Activated T-helper 17 cell treated with anti-CD3 and anti-CD28 coated beads, Interleukin-2, amount 50 U/mL, for 72 hours (primary cell): Measurements from ENCODE around the gene TAF11L13. TPM values are rescaled to one million over a fixed set of nuclear protein-coding genes. Genes with fewer than 3 reads are reported as not detected.
"Not testable (repeated sequence)": the region's sequence is repeated elsewhere in the genome, so short reads cannot be mapped to it uniquely, and the experiment has no call there.

ENCODE experiments used
- ATAC-seq: fragments of 150-1000 bp; cut with Tn5 transposase; replicated peaks from 2 replicates; pipeline ENCODE4 v1.10.0; 2021; ENCODE audit warnings: mild to moderate bottlenecking, moderate library complexity
- H3K27ac Mint-ChIP-seq: one replicate; pipeline ENCODE4 v1.8.0; 2022; ENCODE audit warnings: mixed read lengths
- H3K27me3 Mint-ChIP-seq: one replicate; pipeline ENCODE4 v1.8.0; 2022; ENCODE audit warnings: mixed read lengths
- H3K36me3 Mint-ChIP-seq: one replicate; pipeline ENCODE4 v1.8.0; 2022; ENCODE audit warnings: low read depth, mild to moderate bottlenecking, mixed read lengths
- H3K4me1 Mint-ChIP-seq: one replicate; pipeline ENCODE4 v1.8.0; 2022; ENCODE audit warnings: mixed read lengths
- H3K4me3 Mint-ChIP-seq: one replicate; pipeline ENCODE4 v1.8.0; 2022; ENCODE audit warnings: mild to moderate bottlenecking, mixed read lengths
- H3K9me3 Mint-ChIP-seq: one replicate; pipeline ENCODE4 v1.8.0; 2022; ENCODE audit warnings: mixed read lengths
- total RNA-seq, 2 donors: library from RNA; stranded (reverse); gene quantifications; one replicate each; pipeline ENCODE4 v1.2.3, GENCODE V29; 2022

Gene TAF11L13
- total RNA-seq = not detected

GRCh38 chr5:17631788-17632187, at the start of gene TAF11L13:
Gene TAF11L13, plus strand, starts transcription at chr5:17632088.
- H3K4me3 Mint-ChIP-seq, H3K27me3 Mint-ChIP-seq, ATAC-seq, H3K27ac Mint-ChIP-seq, H3K36me3 Mint-ChIP-seq, H3K4me1 Mint-ChIP-seq: not testable (repeated sequence)
- H3K9me3 Mint-ChIP-seq = peaks cover 10% of the 10 kb centered on the region

- H3K4me1 Mint-ChIP-seq, H3K36me3 Mint-ChIP-seq, H3K27ac Mint-ChIP-seq, ATAC-seq, H3K27me3 Mint-ChIP-seq, H3K4me3 Mint-ChIP-seq, H3K9me3 Mint-ChIP-seq: not testable (repeated sequence)
These were observed 46.2 kb upstream of the TAF11L13 start, which contains the start of gene TAF11L7 for GRCh38 chr5:17585658-17586057. Gene TAF11L7, minus strand, starts transcription at chr5:17585758.

GRCh38 chr5:17590860-17591259, 41.0 kb upstream of the TAF11L13 start, which contains the start of gene TAF11L8:
Gene TAF11L8, minus strand, starts transcription at chr5:17590960.
- not testable (repeated sequence) for H3K4me3 Mint-ChIP-seq, H3K4me1 Mint-ChIP-seq, H3K27ac Mint-ChIP-seq, ATAC-seq, H3K9me3 Mint-ChIP-seq, H3K36me3 Mint-ChIP-seq, H3K27me3 Mint-ChIP-seq

GRCh38 chr5:17594255-17594654, 37.6 kb upstream of the TAF11L13 start, which contains the start of gene TAF11L9:
Gene TAF11L9, minus strand, starts transcription at chr5:17594394.
- H3K27ac Mint-ChIP-seq, H3K27me3 Mint-ChIP-seq, H3K9me3 Mint-ChIP-seq, H3K4me3 Mint-ChIP-seq, H3K36me3 Mint-ChIP-seq, H3K4me1 Mint-ChIP-seq, ATAC-seq: not testable (repeated sequence)

- not testable (repeated sequence) for ATAC-seq, H3K27me3 Mint-ChIP-seq, H3K9me3 Mint-ChIP-seq, H3K27ac Mint-ChIP-seq, H3K4me1 Mint-ChIP-seq, H3K36me3 Mint-ChIP-seq, H3K4me3 Mint-ChIP-seq
These were observed 34.2 kb upstream of the TAF11L13 start, which contains the start of gene TAF11L10 for GRCh38 chr5:17597728-17598127. Gene TAF11L10, minus strand, starts transcription at chr5:17597828.

GRCh38 chr5:17603880-17604279, 28.0 kb upstream of the TAF11L13 start, which contains the start of gene TAF11L11:
Gene TAF11L11, plus strand, starts transcription at chr5:17604183.
- not testable (repeated sequence) for H3K4me1 Mint-ChIP-seq, H3K27ac Mint-ChIP-seq, ATAC-seq, H3K4me3 Mint-ChIP-seq, H3K9me3 Mint-ChIP-seq, H3K36me3 Mint-ChIP-seq, H3K27me3 Mint-ChIP-seq

GRCh38 chr5:17604951-17605350, 26.9 kb upstream of the TAF11L13 start:
- Mint-ChIP-seq H3K9me3 (peaks cover 6% of the 10 kb centered on the region), H3K27me3 (no peaks in the 10 kb centered on the region), H3K4me1 (no peaks in the 10 kb centered on the region), H3K4me3 (no peak overlapping the region), H3K36me3 (no peaks in the 10 kb centered on the region), H3K27ac (no peak overlapping the region)
- no peak for ATAC-seq

- H3K27ac Mint-ChIP-seq, H3K4me3 Mint-ChIP-seq, H3K4me1 Mint-ChIP-seq, ATAC-seq, H3K9me3 Mint-ChIP-seq, H3K36me3 Mint-ChIP-seq, H3K27me3 Mint-ChIP-seq: not testable (repeated sequence)
These were observed 24.4 kb upstream of the TAF11L13 start for GRCh38 chr5:17607461-17607860.

GRCh38 chr5:17610092-17610491, 21.8 kb upstream of the TAF11L13 start, which contains the start of gene TAF11L12:
Gene TAF11L12, plus strand, starts transcription at chr5:17610392.
- H3K27me3 Mint-ChIP-seq, H3K27ac Mint-ChIP-seq, H3K9me3 Mint-ChIP-seq, ATAC-seq, H3K36me3 Mint-ChIP-seq, H3K4me1 Mint-ChIP-seq, H3K4me3 Mint-ChIP-seq: not testable (repeated sequence)

GRCh38 chr5:17614872-17615605, 16.8 kb upstream of the TAF11L13 start:
- Mint-ChIP-seq H3K4me3 (no peak overlapping the region), H3K27me3 (no peaks in the 10 kb centered on the region), H3K27ac (no peak overlapping the region), H3K36me3 (no peaks in the 10 kb centered on the region), H3K9me3 (peaks cover 7% of the 10 kb centered on the region), H3K4me1 (no peaks in the 10 kb centered on the region)
- no peak for ATAC-seq

GRCh38 chr5:17619354-17619753, 12.5 kb upstream of the TAF11L13 start:
- Mint-ChIP-seq H3K4me1 (no peaks in the 10 kb centered on the region), H3K4me3 (no peak overlapping the region), H3K9me3 (peaks cover 10% of the 10 kb centered on the region), H3K27me3 (no peaks in the 10 kb centered on the region), H3K36me3 (no peaks in the 10 kb centered on the region), H3K27ac (no peak overlapping the region)
- ATAC-seq = no peak

GRCh38 chr5:17620627-17621026, 11.3 kb upstream of the TAF11L13 start:
- Mint-ChIP-seq H3K36me3 (no peaks in the 10 kb centered on the region), H3K4me3 (no peak overlapping the region), H3K9me3 (peaks cover 10% of the 10 kb centered on the region), H3K4me1 (no peaks in the 10 kb centered on the region), H3K27ac (no peak overlapping the region), H3K27me3 (no peaks in the 10 kb centered on the region)
- ATAC-seq = no peak

- Mint-ChIP-seq H3K9me3 (peaks cover 7% of the 10 kb centered on the region), H3K27me3 (no peaks in the 10 kb centered on the region), H3K4me1 (no peaks in the 10 kb centered on the region), H3K27ac (no peak overlapping the region), H3K4me3 (no peak overlapping the region), H3K36me3 (no peaks in the 10 kb centered on the region)
- ATAC-seq = no peak
These were observed 6.2 kb upstream of the TAF11L13 start for GRCh38 chr5:17625686-17626085.

GRCh38 chr5:17634160-17634559, 2.3 kb downstream of the TAF11L13 start, which contains the start of gene TAF11L14:
Gene TAF11L14, plus strand, starts transcription at chr5:17634460.
- no peaks in the 10 kb centered on the region for H3K36me3 Mint-ChIP-seq
- no peak for ATAC-seq
- no peak within 1 kb of the TSS for H3K4me3 Mint-ChIP-seq
- H3K4me1 Mint-ChIP-seq = no peaks in the 10 kb centered on the region
- H3K27me3 Mint-ChIP-seq = no peaks in the 10 kb centered on the region
- H3K27ac Mint-ChIP-seq = no peak within 1 kb of the TSS
- peaks cover 7% of the 10 kb centered on the region for H3K9me3 Mint-ChIP-seq

- peaks cover 13% of the 10 kb centered on the region for H3K9me3 Mint-ChIP-seq
- H3K36me3 Mint-ChIP-seq, H3K4me3 Mint-ChIP-seq, H3K4me1 Mint-ChIP-seq, ATAC-seq, H3K27ac Mint-ChIP-seq, H3K27me3 Mint-ChIP-seq: not testable (repeated sequence)
These were observed 17.3 kb downstream of the TAF11L13 start for GRCh38 chr5:17649232-17649631.
